ENCODE measurements around the gene A1BG. TPM values are rescaled to one million over a fixed set of nuclear protein-coding genes. Genes with fewer than 3 reads are reported as not detected.
"Not testable (repeated sequence)": the region's sequence is repeated elsewhere in the genome, so short reads cannot be mapped to it uniquely, and the experiment has no call there.

The A1BG gene
- total RNA-seq, 1 donor from 2014 or later: 40.5 TPM

DNA sequence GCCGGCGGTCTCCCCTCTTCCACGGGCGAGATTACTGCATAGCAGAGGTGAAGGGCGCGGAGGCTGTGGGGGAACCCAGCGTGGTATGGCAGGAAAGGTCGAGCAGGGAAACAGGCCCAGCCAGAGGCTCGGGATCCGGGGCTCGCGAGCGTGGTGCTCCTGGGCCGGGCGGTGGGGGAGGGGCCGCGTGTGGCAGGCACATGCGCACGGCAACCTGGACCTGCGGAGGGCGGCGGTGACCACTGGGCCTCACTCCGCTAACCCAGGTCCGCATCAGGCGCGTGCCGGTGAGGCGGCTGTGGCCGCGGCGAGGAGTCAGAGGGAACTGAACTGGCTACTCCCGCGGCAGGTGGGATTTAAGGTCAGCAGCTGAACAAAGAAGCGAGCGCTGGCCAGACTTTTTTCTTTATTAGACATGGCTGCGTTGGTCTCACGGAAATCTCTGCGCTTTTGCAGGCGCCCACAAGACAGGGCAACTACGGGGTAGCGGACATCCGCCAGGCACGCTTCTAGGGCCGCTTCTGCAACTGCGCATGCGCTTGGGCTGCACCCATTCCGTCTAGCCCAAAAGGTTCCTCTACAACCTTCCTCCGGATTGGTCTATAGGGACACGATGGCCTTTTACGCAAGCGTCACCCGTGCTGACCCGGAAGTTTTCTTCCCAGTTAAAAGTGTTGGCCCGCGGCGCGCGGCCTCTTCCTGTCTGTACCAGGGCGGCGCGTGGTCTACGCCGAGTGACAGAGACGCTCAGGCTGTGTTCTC lies 33.5 kb upstream of the A1BG start, which contains the start of gene RPS5:
TSS of gene RPS5 (plus strand) at position 694 of the 762 bp plus-strand sequence. CDS start 869 bp downstream, outside the sequence.
- peak; percentile 91 for DNase-seq (ENCODE audit: extremely low read depth, low read depth, low spot score)

- DNase-seq (ENCODE audit: extremely low read depth, low read depth, low spot score): no peak
These were observed 32.7 kb upstream of the A1BG start for GRCh38 chr19:58385891-58386575.

GRCh38 chr19:58385313-58385890 lies 32.1 kb upstream of the A1BG start:
- DNase-seq (ENCODE audit: extremely low read depth, low read depth, low spot score): no peak

GRCh38 chr19:58382997-58383603 lies 29.8 kb upstream of the A1BG start:
- no peak for DNase-seq (ENCODE audit: extremely low read depth, low read depth, low spot score)

DNA sequence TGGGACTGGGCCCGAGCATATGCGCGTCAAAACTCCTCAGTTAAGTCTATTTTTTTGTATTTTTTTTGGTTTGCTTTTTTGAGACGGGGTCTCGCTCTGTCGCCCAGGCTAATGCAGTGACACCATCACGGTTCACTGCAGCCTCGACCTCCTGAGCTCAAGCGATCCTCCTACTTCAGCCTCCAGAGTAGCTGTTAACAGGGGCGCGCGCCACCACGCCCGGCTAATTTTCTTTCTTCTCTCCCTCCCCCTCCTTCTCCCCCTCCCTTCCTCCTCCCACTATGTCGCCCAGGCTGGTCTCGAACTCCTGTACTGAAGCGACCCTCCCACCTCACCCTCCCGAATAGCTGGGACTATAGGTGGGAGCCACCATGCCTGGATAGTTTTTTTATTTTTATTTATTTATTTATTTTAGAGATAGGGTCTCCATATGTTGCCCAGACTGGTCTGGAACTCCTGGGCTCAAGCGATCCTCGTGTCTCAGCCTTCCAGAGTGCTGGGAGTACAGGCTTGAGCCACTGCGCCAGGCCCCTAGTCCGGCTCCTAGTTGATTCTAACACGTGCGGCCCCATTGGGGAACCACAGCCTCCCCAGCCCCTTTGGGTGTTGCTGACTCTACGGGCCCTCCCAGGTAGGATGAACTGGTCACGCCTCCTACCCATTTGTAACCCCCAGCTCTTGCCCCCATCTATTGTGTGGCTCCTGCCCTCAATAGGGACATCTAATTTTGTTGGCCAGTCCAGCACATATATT lies 28.3 kb upstream of the A1BG start:
- DNase-seq (ENCODE audit: extremely low read depth, low read depth, low spot score): no peak

DNA sequence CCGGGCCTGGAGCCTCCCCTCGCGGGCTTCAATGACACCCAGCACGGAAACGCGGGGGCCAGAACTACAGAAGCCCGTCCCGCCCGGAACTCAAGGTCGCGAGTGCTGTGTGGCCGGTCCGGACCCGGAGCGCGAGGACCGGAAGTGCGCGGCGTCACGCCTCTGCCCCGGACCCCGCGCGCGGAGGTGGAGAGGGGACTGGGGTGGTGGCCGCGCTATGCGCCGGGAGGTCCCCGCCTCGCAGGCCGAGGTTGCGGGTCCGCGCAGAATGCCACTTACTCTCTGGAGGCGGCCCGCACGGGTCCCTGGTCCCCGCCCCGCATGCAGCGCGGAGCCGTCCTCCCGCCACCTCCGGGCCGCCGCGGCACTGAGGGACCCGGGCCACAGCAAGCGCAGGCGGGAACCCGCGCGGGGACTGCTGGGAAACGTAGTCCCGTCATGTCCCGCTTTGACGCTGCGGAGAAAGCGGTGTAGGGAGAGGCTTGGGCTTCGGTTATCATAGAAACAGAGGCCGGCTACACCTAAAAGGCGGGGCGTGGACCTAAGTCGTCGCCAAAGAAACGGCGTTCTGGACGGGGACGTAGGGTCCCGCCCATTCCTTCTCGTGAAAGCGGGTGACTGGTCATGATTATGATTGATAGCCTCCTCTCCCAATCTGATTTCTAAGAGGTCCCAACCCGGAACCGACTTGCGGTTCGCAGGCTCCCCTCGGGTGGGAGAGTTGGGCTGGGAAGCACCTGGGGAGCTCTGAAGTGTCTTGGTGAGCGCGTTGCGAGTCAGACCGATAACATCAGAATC lies 27.6 kb upstream of the A1BG start, which contains the start of gene ZNF837:
TSS of gene ZNF837 (minus strand) at position 369 of the 798 bp plus-strand sequence. CDS start 11,698 bp downstream, outside the sequence.
- DNase-seq (ENCODE audit: extremely low read depth, low read depth, low spot score): peak; percentile 100

DNA sequence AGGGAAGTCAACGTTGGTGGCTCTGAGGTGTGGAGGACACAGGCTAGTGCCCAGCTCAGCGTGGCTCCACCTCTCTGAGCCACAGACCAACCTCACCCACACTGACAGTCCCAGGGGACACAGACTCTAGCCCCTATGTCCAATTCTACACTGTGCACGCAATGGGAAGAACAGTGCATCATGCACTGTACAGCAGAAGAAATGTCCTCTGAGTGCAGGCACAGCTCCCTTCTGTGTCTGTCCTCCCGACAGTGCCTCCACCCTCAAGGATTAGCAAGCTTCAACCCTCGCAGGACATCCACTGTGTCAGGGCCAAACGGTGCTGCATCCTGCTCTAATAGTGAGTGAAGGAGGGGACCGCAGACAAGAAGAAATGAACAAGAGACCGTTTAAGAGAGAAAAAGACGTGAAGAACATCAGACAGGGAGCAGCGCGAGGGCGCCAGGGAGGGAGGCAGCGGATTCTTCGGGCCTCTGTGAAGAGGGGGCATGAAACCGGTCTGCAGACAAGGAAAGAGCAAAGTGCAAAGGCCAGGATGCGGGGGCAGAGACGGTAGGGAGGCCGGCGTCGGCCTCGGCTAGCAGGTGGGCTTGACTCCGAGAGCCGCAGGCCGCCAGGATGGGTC lies 26.9 kb upstream of the A1BG start:
- no peak for DNase-seq (ENCODE audit: extremely low read depth, low read depth, low spot score)

GRCh38 chr19:58379246-58379645 lies 26.0 kb upstream of the A1BG start:
- DNase-seq (ENCODE audit: extremely low read depth, low read depth, low spot score): no peak

GRCh38 chr19:58376724-58377123 lies 23.4 kb upstream of the A1BG start:
- DNase-seq (ENCODE audit: extremely low read depth, low read depth, low spot score): not testable (repeated sequence)

GRCh38 chr19:58374200-58374599 lies 20.9 kb upstream of the A1BG start:
- DNase-seq (ENCODE audit: extremely low read depth, low read depth, low spot score): no peak

GRCh38 chr19:58372311-58373133 lies 19.2 kb upstream of the A1BG start:
- DNase-seq (ENCODE audit: extremely low read depth, low read depth, low spot score): no peak

- DNase-seq (ENCODE audit: extremely low read depth, low read depth, low spot score): no peak
These were observed 15.5 kb upstream of the A1BG start for GRCh38 chr19:58368561-58369360.

GRCh38 chr19:58367698-58368454 lies 14.6 kb upstream of the A1BG start:
- DNase-seq (ENCODE audit: extremely low read depth, low read depth, low spot score): no peak

- DNase-seq (ENCODE audit: extremely low read depth, low read depth, low spot score): no peak
These were observed 13.5 kb upstream of the A1BG start for GRCh38 chr19:58366585-58367430.

- no peak for DNase-seq (ENCODE audit: extremely low read depth, low read depth, low spot score)
These were observed 10.9 kb upstream of the A1BG start for GRCh38 chr19:58364146-58364545.
